ENCODE data around the gene DGCR2.

DNA sequence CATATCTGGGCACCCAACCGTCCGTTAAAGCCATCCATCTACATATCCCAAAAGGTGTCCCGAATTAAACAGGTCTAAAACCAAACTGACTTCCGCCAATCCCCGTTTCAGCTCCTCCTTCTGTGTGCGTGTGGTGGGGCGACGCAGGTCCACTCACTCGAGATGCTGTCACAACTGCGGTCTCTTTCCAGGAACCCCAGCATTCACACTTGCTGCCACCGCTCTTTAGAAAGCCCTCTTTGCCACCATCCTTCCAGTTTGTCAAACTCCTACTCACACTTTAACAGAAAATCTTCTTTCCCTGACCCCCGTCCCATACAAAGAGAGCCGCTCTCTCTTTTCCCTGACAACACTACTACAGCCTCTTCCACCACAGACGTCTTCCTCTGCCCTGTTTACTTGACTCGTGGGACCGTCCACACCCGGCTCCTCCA, 21.8 kb upstream of the DGCR2 start:
- TF ChIP-seq, protein P1, sequence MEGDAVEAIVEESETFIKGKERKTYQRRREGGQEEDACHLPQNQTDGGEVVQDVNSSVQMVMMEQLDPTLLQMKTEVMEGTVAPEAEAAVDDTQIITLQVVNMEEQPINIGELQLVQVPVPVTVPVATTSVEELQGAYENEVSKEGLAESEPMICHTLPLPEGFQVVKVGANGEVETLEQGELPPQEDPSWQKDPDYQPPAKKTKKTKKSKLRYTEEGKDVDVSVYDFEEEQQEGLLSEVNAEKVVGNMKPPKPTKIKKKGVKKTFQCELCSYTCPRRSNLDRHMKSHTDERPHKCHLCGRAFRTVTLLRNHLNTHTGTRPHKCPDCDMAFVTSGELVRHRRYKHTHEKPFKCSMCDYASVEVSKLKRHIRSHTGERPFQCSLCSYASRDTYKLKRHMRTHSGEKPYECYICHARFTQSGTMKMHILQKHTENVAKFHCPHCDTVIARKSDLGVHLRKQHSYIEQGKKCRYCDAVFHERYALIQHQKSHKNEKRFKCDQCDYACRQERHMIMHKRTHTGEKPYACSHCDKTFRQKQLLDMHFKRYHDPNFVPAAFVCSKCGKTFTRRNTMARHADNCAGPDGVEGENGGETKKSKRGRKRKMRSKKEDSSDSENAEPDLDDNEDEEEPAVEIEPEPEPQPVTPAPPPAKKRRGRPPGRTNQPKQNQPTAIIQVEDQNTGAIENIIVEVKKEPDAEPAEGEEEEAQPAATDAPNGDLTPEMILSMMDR (IDR thresholded peaks at IDR 0.05), result no peak
- TF ChIP-seq POLR2A (IDR thresholded peaks at IDR 0.05) (no peak), POLR2AphosphoS5 (IDR thresholded peaks at IDR 0.05) (no peak)
